ENCODE data around the gene EVA1A. TPM values are rescaled to one million over a fixed set of nuclear protein-coding genes. Genes with fewer than 3 reads are reported as not detected.

EVA1A gene
- total RNA-seq, 3 donors from 2014 or later (not counting 1 experiment from before 2014, with no cell fraction given), result not detected

GRCh38 chr2:75456825-75457224 is 103.9 kb downstream of the EVA1A start:
- no peak for DNase-seq
- peaks cover 0 to 8% of the 10 kb centered on the region in 2 donors for H3K9me3 Mint-ChIP-seq
- 88% methylated on average over 4 of the region's 4 CpGs for WGBS (ENCODE audit: insufficient coverage)
- Histone ChIP-seq H3K27me3 (ENCODE audit: control insufficient read depth, insufficient read depth, low read length) (no peaks in the 10 kb centered on the region), H3K4me3 (ENCODE audit: low read length) (no peak overlapping the region), H3K4me1 (ENCODE audit: control insufficient read depth, insufficient read depth, low read length) (no peaks in the 10 kb centered on the region), H3K36me3 (ENCODE audit: control insufficient read depth, insufficient read depth, low read length) (no peaks in the 10 kb centered on the region), H3K9me3 (ENCODE audit: control insufficient read depth, insufficient read depth, low read length) (no peaks in the 10 kb centered on the region), H3K27ac (ENCODE audit: low read length) (no peak overlapping the region)
- no peak for ATAC-seq
- no peak overlapping the region for H3K27ac Mint-ChIP-seq
- intact Hi-C loops (cut with micrococcal nuclease), result no loop called here
- TF ChIP-seq CTCF (IDR thresholded peaks at IDR 0.05), result no peak
- no peak overlapping the region for H3K4me3 Mint-ChIP-seq
- peaks cover 7 to 11% of the 10 kb centered on the region in 2 donors for H3K27me3 Mint-ChIP-seq (ENCODE audit: low read depth in 2 of 2)
- no peaks in the 10 kb centered on the region for H3K4me1 Mint-ChIP-seq
- no peaks in the 10 kb centered on the region for H3K36me3 Mint-ChIP-seq

GRCh38 chr2:75456111-75456510 is 104.6 kb downstream of the EVA1A start:
- H3K36me3 Mint-ChIP-seq, result no peaks in the 10 kb centered on the region
- H3K27me3 ChIP-seq (ENCODE audit: control insufficient read depth, insufficient read depth, low read length), result no peaks in the 10 kb centered on the region
- H3K9me3 ChIP-seq (ENCODE audit: control insufficient read depth, insufficient read depth, low read length), result no peaks in the 10 kb centered on the region
- WGBS (ENCODE audit: insufficient coverage), result 93% methylated on average over 2 of the region's 3 CpGs
- H3K36me3 ChIP-seq (ENCODE audit: control insufficient read depth, insufficient read depth, low read length), result no peaks in the 10 kb centered on the region
- no peak overlapping the region for H3K27ac ChIP-seq (ENCODE audit: low read length)
- H3K27ac Mint-ChIP-seq, result no peak overlapping the region
- TF ChIP-seq CTCF (IDR thresholded peaks at IDR 0.05), result no peak
- H3K4me1 Mint-ChIP-seq, result no peaks in the 10 kb centered on the region
- H3K27me3 Mint-ChIP-seq (ENCODE audit: low read depth in 2 of 2), result peaks cover 6 to 7% of the 10 kb centered on the region in 2 donors
- H3K4me3 Mint-ChIP-seq, result no peak overlapping the region
- ATAC-seq (no peak), DNase-seq (no peak)
- H3K4me1 ChIP-seq (ENCODE audit: control insufficient read depth, insufficient read depth, low read length), result no peaks in the 10 kb centered on the region
- intact Hi-C loops (cut with micrococcal nuclease), result no loop called here
- H3K9me3 Mint-ChIP-seq, result peaks cover 0 to 10% of the 10 kb centered on the region in 2 donors
- H3K4me3 ChIP-seq (ENCODE audit: low read length), result no peak overlapping the region

GRCh38 chr2:75454241-75454620 is 106.5 kb downstream of the EVA1A start:
- intact Hi-C loops (cut with micrococcal nuclease), result no loop called here
- no peak overlapping the region for H3K4me3 Mint-ChIP-seq
- Histone ChIP-seq H3K27me3 (ENCODE audit: control insufficient read depth, insufficient read depth, low read length) (no peaks in the 10 kb centered on the region), H3K9me3 (ENCODE audit: control insufficient read depth, insufficient read depth, low read length) (no peaks in the 10 kb centered on the region), H3K27ac (ENCODE audit: low read length) (no peak overlapping the region), H3K4me3 (ENCODE audit: low read length) (no peak overlapping the region), H3K4me1 (ENCODE audit: control insufficient read depth, insufficient read depth, low read length) (no peaks in the 10 kb centered on the region), H3K36me3 (ENCODE audit: control insufficient read depth, insufficient read depth, low read length) (no peaks in the 10 kb centered on the region)
- no peak for ATAC-seq
- peaks cover 0 to 6% of the 10 kb centered on the region in 2 donors for H3K9me3 Mint-ChIP-seq
- no peaks in the 10 kb centered on the region for H3K36me3 Mint-ChIP-seq
- DNase-seq, result no peak
- H3K27me3 Mint-ChIP-seq (ENCODE audit: low read depth in 2 of 2), result no peaks in the 10 kb centered on the region
- H3K27ac Mint-ChIP-seq, result no peak overlapping the region
- H3K4me1 Mint-ChIP-seq, result no peaks in the 10 kb centered on the region
- no peak for TF ChIP-seq CTCF (IDR thresholded peaks at IDR 0.05)
- WGBS (ENCODE audit: insufficient coverage), result 96% methylated on average over 2 of the region's 2 CpGs
